OCI-LY7 (cell line): Measurements from ENCODE around the gene STRADA. TPM values are rescaled to one million over a fixed set of nuclear protein-coding genes. Genes with fewer than 3 reads are reported as not detected.

Experiments used
- BruUV-seq: library from RNA; stranded (reverse); fragments of 400-500 nt; replicated peaks from 2 replicates; lab custom pipeline; 2021; lab: Mats Ljungman, UMichigan
- CTCF ChIA-PET: fragments of 300-600 bp; sonication (Branson Sonifier 250); formaldehyde crosslinking; loops from one replicate; lab custom pipeline; 2022; ENCODE audit warnings: antibody characterized with exemption; ENCODE audit not compliant: unreplicated experiment; lab: Charles Lee
- POLR2A ChIA-PET: fragments of 300-600 bp; sonication (Branson Sonifier 250); formaldehyde crosslinking; loops from one replicate; lab custom pipeline; 2022; ENCODE audit warnings: antibody characterized with exemption; lab: Charles Lee
- DNase-seq: peaks from one replicate; pipeline ENCODE4 v3.0.0-alpha.2; 2015; ENCODE audit warnings: low spot score
- H2AFZ ChIP-seq: fragments of 200-600 bp; sonication (generic), shearing (Covaris generic); 2 replicates; pipeline ENCODE4 v1.6.1; 2014; ENCODE audit warnings: mild to moderate bottlenecking, antibody characterized with exemption, low read length, moderate library complexity
- H3K27ac ChIP-seq: fragments of 200-600 bp; sonication (generic); 2 replicates; pipeline ENCODE4 v1.5.1; 2014; ENCODE audit warnings: mixed run types, low read depth, mild to moderate bottlenecking, moderate library complexity, low read length, inconsistent platforms; ENCODE audit not compliant: poor library complexity, severe bottlenecking
- H3K36me3 ChIP-seq: fragments of 200-600 bp; sonication (generic); 2 replicates; pipeline ENCODE4 v1.6.1; 2014; ENCODE audit warnings: mild to moderate bottlenecking, antibody characterized with exemption, low read length, moderate library complexity, mixed read lengths; ENCODE audit not compliant: insufficient read depth
- H3K4me1 ChIP-seq: fragments of 200-600 bp; sonication (generic); 2 replicates; pipeline ENCODE4 v1.5.1; 2014; ENCODE audit warnings: mild to moderate bottlenecking, low read length; ENCODE audit not compliant: insufficient read depth, poor library complexity, severe bottlenecking
- H3K4me2 ChIP-seq: fragments of 200-600 bp; sonication (generic); 2 replicates; pipeline ENCODE4 v1.6.1; 2014; ENCODE audit warnings: mild to moderate bottlenecking, low read length
- H3K4me3 ChIP-seq: fragments of 200-600 bp; sonication (generic); 2 replicates; pipeline ENCODE4 v1.5.1; 2014; ENCODE audit warnings: mild to moderate bottlenecking, low read depth, low read length; ENCODE audit not compliant: poor library complexity, severe bottlenecking
- H3K79me2 ChIP-seq: fragments of 200-600 bp; sonication (generic); 2 replicates; pipeline ENCODE4 v1.6.1; 2016; ENCODE audit warnings: low read depth, mild to moderate bottlenecking, low read length, moderate library complexity, mixed read lengths; ENCODE audit not compliant: insufficient read depth
- H3K9me2 ChIP-seq: fragments of 200-600 bp; sonication (generic); 2 replicates; pipeline ENCODE4 v1.6.1; 2016; ENCODE audit warnings: mild to moderate bottlenecking, low read length, mixed read lengths; ENCODE audit not compliant: insufficient read depth
- H3K9me3 ChIP-seq: fragments of 200-600 bp; sonication (generic); 2 replicates; pipeline ENCODE4 v1.6.1; 2014; ENCODE audit warnings: mild to moderate bottlenecking, mixed run types, low read length, mixed read lengths
- H4K20me1 ChIP-seq: fragments of 200-600 bp; sonication (generic); 2 replicates; pipeline ENCODE4 v1.6.1; 2014; ENCODE audit warnings: mild to moderate bottlenecking, antibody characterized with exemption, low read length, moderate library complexity, mixed read lengths; ENCODE audit not compliant: insufficient read depth
- EZH2phosphoT487 ChIP-seq: fragments of 200-600 bp; sonication (generic); IDR thresholded peaks from 2 replicates; pipeline ENCODE4 v1.6.1; 2018; ENCODE audit warnings: low read depth, borderline replicate concordance, mild to moderate bottlenecking, mixed run types, antibody characterized with exemption, low read length, moderate library complexity, mixed read lengths
- intact Hi-C: fragments of 100-400 bp; cut with micrococcal nuclease; formaldehyde crosslinking; loops from one replicate; pipeline ENCODE4 v1.10.0; 2022; ENCODE audit not compliant: unreplicated experiment
- total RNA-seq, 2 experiments: library from RNA; depleted of rRNA in 1 of 2; stranded (reverse); fragments of >200 nt in 1 of 2; shearing (Covaris generic) in 1 of 2; gene quantifications; 2 replicates each; pipeline ENCODE4 v1.2.3, GENCODE V29; 2014 to 2022
- TF ChIP-seq, protein P1 (sequence below): fragments of 200-600 bp; sonication (generic); conservative IDR thresholded peaks from 2 replicates; pipeline ENCODE4 v1.5.1; 2014; ENCODE audit warnings: mild to moderate bottlenecking, antibody characterized with exemption, low read length, moderate library complexity, mixed read lengths

STRADA gene
- total RNA-seq, 2 experiments from 2014 or later, result 31.9 to 68.0 TPM

DNA sequence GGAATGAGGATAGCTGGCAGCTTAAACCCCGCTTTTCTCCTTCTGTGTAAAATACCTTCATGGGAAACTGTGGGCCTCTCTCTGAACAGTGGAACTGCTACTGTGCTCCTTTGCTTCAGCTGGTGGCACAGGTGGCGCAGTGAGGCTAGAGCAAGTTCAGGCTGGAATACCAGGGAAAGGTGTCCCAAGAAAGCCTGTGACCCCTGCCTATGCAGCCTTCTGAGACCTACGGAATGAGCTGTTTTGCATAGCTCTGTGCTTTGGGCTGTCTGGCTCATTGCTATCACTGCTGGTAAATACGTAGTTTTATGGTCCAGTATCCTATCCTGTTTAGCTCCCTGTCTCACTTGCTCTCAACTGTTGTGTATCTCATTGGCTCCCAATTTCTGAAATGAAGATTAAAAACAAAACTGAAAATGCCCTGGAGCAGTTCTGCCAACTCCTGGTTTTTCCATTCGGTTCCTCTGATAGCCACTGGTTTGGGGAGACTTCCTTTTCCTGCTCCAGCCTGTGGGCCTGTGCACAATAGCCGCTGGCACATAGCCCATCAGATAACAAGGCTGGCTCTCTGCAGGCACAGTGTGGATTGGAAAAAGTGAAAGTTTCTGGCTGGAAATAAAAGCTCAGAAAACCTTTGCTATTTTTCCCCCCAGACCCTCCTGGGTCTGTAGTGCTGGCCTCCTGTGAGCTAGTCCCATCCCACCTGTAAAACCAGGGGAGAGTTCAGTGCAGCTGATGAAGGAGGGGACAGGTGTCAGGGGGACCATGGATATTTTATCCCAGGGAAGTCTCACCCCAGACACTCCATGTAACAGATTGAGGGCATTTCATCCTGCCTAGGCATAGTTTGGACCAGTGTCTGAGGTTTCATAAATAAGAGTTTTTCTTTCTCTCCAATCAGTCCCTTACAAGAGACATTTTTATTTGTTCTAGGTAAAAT lies 65.7 kb downstream of the STRADA start:
- Histone ChIP-seq H3K79me2 (no peaks in the 10 kb centered on the region), H3K27ac (no peak overlapping the region), H3K4me2 (no peak overlapping the region), H4K20me1 (no peaks in the 10 kb centered on the region), H2AFZ (no peak overlapping the region), H3K4me3 (no peak overlapping the region), H3K9me2 (no peaks in the 10 kb centered on the region), H3K9me3 (no peaks in the 10 kb centered on the region), H3K4me1 (no peaks in the 10 kb centered on the region), H3K36me3 (no peaks in the 10 kb centered on the region; the same call in 1 of the 2 replicates)
- DNase-seq, result no peak
- CTCF ChIA-PET, result no interaction called here
- POLR2A ChIA-PET, result interaction anchor here (1.4 to 1.9 kb wide), 2 partner anchors 10 to 15 kb away, joined by 4 to 14 read pairs; no protein-coding TSS in a partner anchor
- intact Hi-C loops, result no loop called here
- BruUV-seq, result no TSS peak
- TF ChIP-seq EZH2phosphoT487, result no peak
- TF ChIP-seq, protein P1, sequence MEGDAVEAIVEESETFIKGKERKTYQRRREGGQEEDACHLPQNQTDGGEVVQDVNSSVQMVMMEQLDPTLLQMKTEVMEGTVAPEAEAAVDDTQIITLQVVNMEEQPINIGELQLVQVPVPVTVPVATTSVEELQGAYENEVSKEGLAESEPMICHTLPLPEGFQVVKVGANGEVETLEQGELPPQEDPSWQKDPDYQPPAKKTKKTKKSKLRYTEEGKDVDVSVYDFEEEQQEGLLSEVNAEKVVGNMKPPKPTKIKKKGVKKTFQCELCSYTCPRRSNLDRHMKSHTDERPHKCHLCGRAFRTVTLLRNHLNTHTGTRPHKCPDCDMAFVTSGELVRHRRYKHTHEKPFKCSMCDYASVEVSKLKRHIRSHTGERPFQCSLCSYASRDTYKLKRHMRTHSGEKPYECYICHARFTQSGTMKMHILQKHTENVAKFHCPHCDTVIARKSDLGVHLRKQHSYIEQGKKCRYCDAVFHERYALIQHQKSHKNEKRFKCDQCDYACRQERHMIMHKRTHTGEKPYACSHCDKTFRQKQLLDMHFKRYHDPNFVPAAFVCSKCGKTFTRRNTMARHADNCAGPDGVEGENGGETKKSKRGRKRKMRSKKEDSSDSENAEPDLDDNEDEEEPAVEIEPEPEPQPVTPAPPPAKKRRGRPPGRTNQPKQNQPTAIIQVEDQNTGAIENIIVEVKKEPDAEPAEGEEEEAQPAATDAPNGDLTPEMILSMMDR, result no peak

- ChIA-PET POLR2A (interaction anchor here (1.4 to 1.9 kb wide), 2 partner anchors 10 to 14 kb away, joined by 4 to 14 read pairs; no protein-coding TSS in a partner anchor), CTCF (no interaction called here)
- Histone ChIP-seq H4K20me1 (no peaks in the 10 kb centered on the region), H3K36me3 (no peaks in the 10 kb centered on the region; the same call in 1 of the 2 replicates), H3K4me1 (no peaks in the 10 kb centered on the region), H3K27ac (no peak overlapping the region), H2AFZ (no peak overlapping the region), H3K4me2 (no peak overlapping the region), H3K4me3 (no peak overlapping the region), H3K9me2 (no peaks in the 10 kb centered on the region), H3K9me3 (no peaks in the 10 kb centered on the region), H3K79me2 (no peaks in the 10 kb centered on the region)
- no TSS peak for BruUV-seq
- DNase-seq, result no peak
- TF ChIP-seq, protein P1, result no peak
- no peak for TF ChIP-seq EZH2phosphoT487
- intact Hi-C loops, result no loop called here
These were observed 66.4 kb downstream of the STRADA start for GRCh38 chr17:63675231-63675606.

DNA sequence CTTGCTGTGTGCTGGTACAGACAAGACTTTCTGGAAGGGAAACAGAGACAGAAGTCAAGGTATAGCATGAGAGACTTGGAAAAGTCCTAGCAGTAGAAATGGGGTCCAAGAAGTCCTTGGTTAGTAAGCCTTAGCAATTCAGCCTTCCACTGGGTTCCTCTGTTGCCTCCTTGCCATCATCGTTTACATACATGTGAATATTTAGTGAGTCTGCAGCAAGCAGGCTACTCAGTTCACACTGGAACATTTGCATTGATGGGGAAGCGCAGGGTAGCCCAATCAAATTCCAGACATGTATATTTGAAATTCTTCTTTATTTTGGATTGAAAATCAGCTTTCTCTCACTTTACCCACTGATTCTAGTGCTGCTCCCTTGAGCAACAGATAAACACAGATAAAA lies 68.7 kb downstream of the STRADA start:
- no peaks in the 10 kb centered on the region for H3K9me3 ChIP-seq
- ChIA-PET CTCF (no interaction called here), POLR2A (no interaction called here)
- no peak for DNase-seq
- H4K20me1 ChIP-seq, result no peaks in the 10 kb centered on the region
- intact Hi-C loops, result no loop called here
- H3K4me3 ChIP-seq, result no peak overlapping the region
- H3K4me1 ChIP-seq, result no peaks in the 10 kb centered on the region
- H3K9me2 ChIP-seq, result no peaks in the 10 kb centered on the region
- H3K4me2 ChIP-seq, result no peak overlapping the region
- no peak for TF ChIP-seq EZH2phosphoT487
- TF ChIP-seq, protein P1, result no peak
- BruUV-seq, result no TSS peak
- no peaks in the 10 kb centered on the region for H3K79me2 ChIP-seq
- H3K36me3 ChIP-seq, result peaks cover 5% of the 10 kb centered on the region; the same call in 1 of the 2 replicates
- no peak overlapping the region for H2AFZ ChIP-seq
- H3K27ac ChIP-seq, result no peak overlapping the region
